Measurements from ENCODE around the gene RBM43.
A peak's percentile ranks its signal among the peaks of the same experiment; 100 is the strongest.
"Not testable (repeated sequence)": the region's sequence is repeated elsewhere in the genome, so short reads cannot be mapped to it uniquely, and the experiment has no call there.

The RBM43 gene

GRCh38 chr2:151240433-151240832, 21.2 kb downstream of the RBM43 start:
- H3K27me3 ChIP-seq (ENCODE audit: insufficient read depth, low read depth): no peaks in the 10 kb centered on the region
- no peak for TF ChIP-seq CTCF (conservative IDR thresholded peaks at IDR 0.05; ENCODE audit: low read depth, low read length)
- no peaks in the 10 kb centered on the region for H3K79me2 ChIP-seq (ENCODE audit: insufficient read depth, low read depth)
- no peak overlapping the region for H2AFZ ChIP-seq (ENCODE audit: low read depth)
- no peaks in the 10 kb centered on the region for H4K20me1 ChIP-seq (ENCODE audit: insufficient read depth)
- no peak overlapping the region for H3K4me2 ChIP-seq
- no peaks in the 10 kb centered on the region for H3K36me3 ChIP-seq (ENCODE audit: insufficient read depth)
- peaks cover 6% of the 10 kb centered on the region for H3K4me1 ChIP-seq (ENCODE audit: low read depth, poor library complexity, severe bottlenecking)
- H3K9ac ChIP-seq: no peak overlapping the region
- H3K27ac ChIP-seq: no peak overlapping the region
- H3K4me3 ChIP-seq (IDR thresholded peaks at IDR 0.05; ENCODE audit: insufficient read depth, low read depth, low read length): no peak overlapping the region

- Histone ChIP-seq H3K36me3 (ENCODE audit: insufficient read depth) (no peaks in the 10 kb centered on the region), H3K9ac (no peak overlapping the region), H3K79me2 (ENCODE audit: insufficient read depth, low read depth) (no peaks in the 10 kb centered on the region), H3K27me3 (ENCODE audit: insufficient read depth, low read depth) (no peaks in the 10 kb centered on the region), H3K27ac (no peak overlapping the region), H4K20me1 (ENCODE audit: insufficient read depth) (no peaks in the 10 kb centered on the region), H3K4me1 (ENCODE audit: low read depth, poor library complexity, severe bottlenecking) (peaks cover 8% of the 10 kb centered on the region), H3K4me3 (IDR thresholded peaks at IDR 0.05; ENCODE audit: insufficient read depth, low read depth, low read length) (no peak overlapping the region), H2AFZ (ENCODE audit: low read depth) (no peak overlapping the region), H3K4me2 (no peak overlapping the region)
- TF ChIP-seq CTCF (conservative IDR thresholded peaks at IDR 0.05; ENCODE audit: low read depth, low read length): no peak
Observed at GRCh38 chr2:151239624-151240023, 22.0 kb downstream of the RBM43 start.

- no peaks in the 10 kb centered on the region for H3K36me3 ChIP-seq (ENCODE audit: insufficient read depth)
- no peak overlapping the region for H3K27ac ChIP-seq
- TF ChIP-seq CTCF (conservative IDR thresholded peaks at IDR 0.05; ENCODE audit: low read depth, low read length): peak; percentile 100
- H3K79me2 ChIP-seq (ENCODE audit: insufficient read depth, low read depth): no peaks in the 10 kb centered on the region
- no peak overlapping the region for H3K4me3 ChIP-seq (IDR thresholded peaks at IDR 0.05; ENCODE audit: insufficient read depth, low read depth, low read length)
- no peaks in the 10 kb centered on the region for H3K27me3 ChIP-seq (ENCODE audit: insufficient read depth, low read depth)
- no peaks in the 10 kb centered on the region for H4K20me1 ChIP-seq (ENCODE audit: insufficient read depth)
- H3K9ac ChIP-seq: no peak overlapping the region
- H3K4me1 ChIP-seq (ENCODE audit: low read depth, poor library complexity, severe bottlenecking): peaks cover 8% of the 10 kb centered on the region
- no peak overlapping the region for H2AFZ ChIP-seq (ENCODE audit: low read depth)
- H3K4me2 ChIP-seq: no peak overlapping the region
Observed at GRCh38 chr2:151238527-151239487, 22.9 kb downstream of the RBM43 start.

- TF ChIP-seq CTCF (conservative IDR thresholded peaks at IDR 0.05; ENCODE audit: low read depth, low read length): no peak
- H3K27ac ChIP-seq: no peak overlapping the region
- H3K36me3 ChIP-seq (ENCODE audit: insufficient read depth): no peaks in the 10 kb centered on the region
- peaks cover 14% of the 10 kb centered on the region for H3K4me1 ChIP-seq (ENCODE audit: low read depth, poor library complexity, severe bottlenecking)
- no peak overlapping the region for H3K9ac ChIP-seq
- no peaks in the 10 kb centered on the region for H3K79me2 ChIP-seq (ENCODE audit: insufficient read depth, low read depth)
- H3K27me3 ChIP-seq (ENCODE audit: insufficient read depth, low read depth): no peaks in the 10 kb centered on the region
- no peak overlapping the region for H3K4me3 ChIP-seq (IDR thresholded peaks at IDR 0.05; ENCODE audit: insufficient read depth, low read depth, low read length)
- no peaks in the 10 kb centered on the region for H4K20me1 ChIP-seq (ENCODE audit: insufficient read depth)
- H3K4me2 ChIP-seq: no peak overlapping the region
- no peak overlapping the region for H2AFZ ChIP-seq (ENCODE audit: low read depth)
Observed at GRCh38 chr2:151237422-151238025, 24.1 kb downstream of the RBM43 start.

- H3K36me3 ChIP-seq (ENCODE audit: insufficient read depth); H3K27ac ChIP-seq; H3K79me2 ChIP-seq (ENCODE audit: insufficient read depth, low read depth); H3K27me3 ChIP-seq (ENCODE audit: insufficient read depth, low read depth); H3K4me3 ChIP-seq (IDR thresholded peaks at IDR 0.05; ENCODE audit: insufficient read depth, low read depth, low read length); H2AFZ ChIP-seq (ENCODE audit: low read depth); H4K20me1 ChIP-seq (ENCODE audit: insufficient read depth); H3K9ac ChIP-seq; H3K4me2 ChIP-seq: not testable (repeated sequence)
- H3K4me1 ChIP-seq (ENCODE audit: low read depth, poor library complexity, severe bottlenecking): peaks cover 47% of the 10 kb centered on the region
Observed at GRCh38 chr2:151233760-151234159, 27.9 kb downstream of the RBM43 start.

GRCh38 chr2:151233288-151233687, 28.4 kb downstream of the RBM43 start:
- not testable (repeated sequence) for H3K4me2 ChIP-seq; H3K79me2 ChIP-seq (ENCODE audit: insufficient read depth, low read depth); H3K36me3 ChIP-seq (ENCODE audit: insufficient read depth); H3K9ac ChIP-seq; H2AFZ ChIP-seq (ENCODE audit: low read depth); H4K20me1 ChIP-seq (ENCODE audit: insufficient read depth); H3K4me3 ChIP-seq (IDR thresholded peaks at IDR 0.05; ENCODE audit: insufficient read depth, low read depth, low read length); H3K27ac ChIP-seq; H3K27me3 ChIP-seq (ENCODE audit: insufficient read depth, low read depth)
- peaks cover 45% of the 10 kb centered on the region for H3K4me1 ChIP-seq (ENCODE audit: low read depth, poor library complexity, severe bottlenecking)
